Stimulated activated CD8-positive, alpha-beta memory T cell treated with anti-CD3 and anti-CD28 coated beads, Interleukin-7, amount 100 ng/mL, for 24 hours (primary cell): ENCODE results near the gene SLC9A3.

Experiments
- DNase-seq: peaks from one replicate; pipeline ENCODE4 v3.0.0-alpha.2; 2020; ENCODE audit warnings: low read depth

SLC9A3 gene

DNA sequence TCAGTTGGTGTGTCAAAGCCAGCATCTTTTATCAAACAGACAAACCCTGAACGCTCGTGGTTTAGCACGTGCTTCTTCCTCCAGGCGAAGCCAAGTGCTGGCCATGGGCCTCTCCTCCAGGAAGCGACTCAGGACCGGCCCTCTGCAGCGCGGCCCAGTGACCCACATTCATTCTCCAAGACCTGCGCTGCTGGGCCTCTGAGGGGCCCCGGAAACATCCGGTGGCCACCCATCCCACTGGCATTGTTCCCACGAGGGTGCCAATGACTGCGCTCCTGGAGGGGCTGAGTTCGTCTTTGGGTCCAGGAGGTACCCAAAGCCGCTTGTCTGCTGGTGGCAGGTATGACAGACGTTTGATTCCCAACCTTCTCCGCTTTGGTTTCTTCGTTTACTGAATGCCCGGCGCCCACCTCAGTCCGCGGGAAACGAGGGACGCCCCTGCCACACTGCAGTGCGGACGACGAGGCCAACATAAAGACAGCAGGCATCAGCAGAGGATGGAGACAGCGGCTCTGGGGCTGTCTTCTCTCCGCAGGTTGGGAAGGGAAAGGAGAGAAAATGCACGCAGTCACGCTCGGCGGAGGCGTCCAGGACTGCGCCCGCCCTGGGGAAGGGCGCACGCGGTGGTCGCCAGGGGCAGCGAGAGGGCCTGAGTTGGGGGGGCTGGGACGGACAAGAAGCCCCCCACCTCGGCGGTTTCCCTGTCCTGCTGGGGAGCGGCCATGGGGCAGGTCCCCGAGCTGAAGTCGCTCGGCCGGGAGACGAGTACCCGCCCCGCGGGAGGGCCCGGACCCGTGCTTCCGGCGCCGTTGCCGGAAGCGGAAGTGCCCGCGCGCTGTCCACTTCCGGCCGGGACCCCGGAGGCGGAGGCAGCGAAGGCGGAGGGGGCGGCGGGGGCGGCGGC is 81.7 kb downstream of the SLC9A3 start, which contains the start of gene EXOC3:
Gene EXOC3, plus strand, starts transcription at position 842 of the 904 bp plus-strand sequence. CDS start 3,030 bp downstream, outside the sequence.
- peak; percentile 43 for DNase-seq

DNA sequence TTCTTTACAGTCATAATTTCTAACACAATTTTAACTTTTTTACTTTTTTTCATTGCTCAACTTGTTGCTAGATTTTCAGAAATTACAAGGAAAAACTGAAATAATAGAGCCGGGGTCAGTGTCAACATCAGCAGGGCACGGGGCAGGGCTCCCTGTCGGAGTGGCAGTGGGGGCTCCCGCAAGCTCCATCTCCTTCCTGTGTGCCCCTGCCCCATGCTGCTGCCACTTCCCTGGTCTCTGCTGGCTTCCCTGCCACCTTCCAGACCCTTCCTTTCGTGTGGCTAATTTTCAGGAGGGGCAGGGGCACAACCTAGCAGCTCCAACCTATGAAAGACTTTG is 82.3 kb downstream of the SLC9A3 start:
- no peak for DNase-seq

DNA sequence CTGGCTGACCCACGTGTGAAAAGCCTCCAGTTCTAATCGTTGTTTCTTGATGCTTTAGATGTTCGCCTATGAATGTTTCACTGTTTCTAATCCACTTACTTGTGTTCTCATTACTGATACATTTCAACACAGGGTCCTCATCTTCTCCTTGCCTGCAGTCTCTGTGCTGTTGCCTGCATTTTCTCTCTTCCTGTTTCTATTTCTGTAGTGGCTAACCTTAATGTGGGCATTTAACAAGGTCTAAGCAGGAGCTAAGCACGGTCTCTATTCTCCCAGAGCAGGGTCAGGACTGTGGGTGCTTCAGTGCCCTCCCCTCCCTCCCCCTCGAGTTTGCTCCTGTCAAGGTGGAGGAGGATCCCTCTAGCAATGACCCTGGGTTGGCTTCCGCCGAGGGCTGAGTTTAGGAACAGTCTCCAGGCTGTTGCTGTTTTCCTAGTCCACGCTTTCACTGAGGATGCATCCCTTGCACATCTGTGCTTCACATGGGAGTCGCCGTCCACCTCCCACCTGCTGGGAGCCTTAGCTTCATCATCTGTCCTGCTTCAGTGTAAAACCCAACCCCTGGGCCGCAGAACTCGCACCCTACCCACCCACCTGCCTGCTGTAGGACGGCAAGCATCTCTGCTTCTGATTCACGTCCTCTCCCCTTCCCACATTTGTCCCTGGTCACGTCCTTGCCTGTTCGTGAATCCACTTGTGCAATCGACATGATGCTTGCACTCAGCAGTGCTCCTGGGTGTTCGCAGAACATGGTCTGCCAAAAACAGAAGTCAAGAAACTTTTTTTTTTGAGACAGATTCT is 83.6 kb downstream of the SLC9A3 start:
- DNase-seq: no peak

DNA sequence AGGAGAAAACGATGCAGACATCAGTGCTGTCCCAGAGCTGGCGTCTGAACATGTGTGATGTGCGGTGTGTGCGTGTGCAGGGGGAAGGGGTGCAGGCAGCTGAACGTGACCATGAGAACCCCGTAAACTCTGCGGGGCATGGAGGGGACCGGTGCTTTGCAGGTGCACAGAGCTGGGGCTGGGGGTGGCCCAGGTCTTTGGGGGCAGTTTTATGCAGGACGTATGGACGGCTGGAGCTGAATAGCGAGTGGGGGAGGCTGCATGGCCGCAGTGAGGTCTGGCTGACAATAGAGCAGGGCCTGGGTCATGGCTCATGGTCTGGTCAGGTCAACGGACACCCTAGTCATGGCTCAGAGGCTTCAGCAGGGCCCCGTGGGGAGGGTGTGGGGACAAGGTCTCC is 84.6 kb downstream of the SLC9A3 start:
- DNase-seq: no peak

DNA sequence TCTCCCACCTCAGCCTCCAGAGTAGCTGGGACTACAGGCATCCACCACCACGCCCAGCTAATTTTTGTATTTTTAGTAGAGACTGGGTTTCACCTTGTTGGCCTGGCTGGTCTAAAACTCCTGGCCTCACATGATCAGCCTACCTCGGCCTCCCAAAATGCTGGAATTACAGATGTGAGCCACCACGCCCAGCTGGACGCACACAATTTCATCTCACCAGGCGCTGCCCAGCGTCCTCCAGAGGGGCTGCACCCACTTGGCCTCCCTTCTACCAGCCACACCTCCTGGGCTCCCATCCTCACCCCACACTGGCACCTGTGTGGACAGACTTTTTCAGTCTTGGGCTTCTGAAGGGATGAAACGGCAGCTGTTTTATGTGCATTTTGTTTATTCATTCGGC is 85.1 kb downstream of the SLC9A3 start:
- DNase-seq: no peak

DNA sequence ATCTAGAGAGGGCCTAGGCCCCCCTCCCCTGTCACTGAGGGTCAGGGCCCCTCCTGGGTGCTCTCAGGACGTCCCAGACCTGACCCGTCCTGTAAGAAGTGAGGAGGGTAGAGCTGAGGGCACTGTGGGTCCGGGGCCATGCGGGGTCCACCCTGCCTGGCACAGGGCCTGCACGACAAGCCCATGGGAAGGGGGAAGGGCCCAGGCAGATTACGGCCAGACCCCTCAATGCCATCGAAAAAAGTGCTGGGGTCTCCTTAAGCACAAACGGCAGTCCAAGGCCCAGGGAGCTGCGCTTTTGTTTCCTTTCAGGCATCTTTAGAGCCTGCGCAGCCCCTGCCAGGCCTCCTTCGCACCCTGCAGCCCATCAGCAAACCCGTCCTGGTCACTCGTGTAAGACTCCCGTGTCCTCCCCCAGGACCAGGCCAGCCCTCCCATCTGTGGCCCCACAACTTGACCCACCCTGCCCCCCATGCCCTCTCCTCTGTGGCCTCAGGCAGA is 85.7 kb downstream of the SLC9A3 start:
- no peak for DNase-seq

DNA sequence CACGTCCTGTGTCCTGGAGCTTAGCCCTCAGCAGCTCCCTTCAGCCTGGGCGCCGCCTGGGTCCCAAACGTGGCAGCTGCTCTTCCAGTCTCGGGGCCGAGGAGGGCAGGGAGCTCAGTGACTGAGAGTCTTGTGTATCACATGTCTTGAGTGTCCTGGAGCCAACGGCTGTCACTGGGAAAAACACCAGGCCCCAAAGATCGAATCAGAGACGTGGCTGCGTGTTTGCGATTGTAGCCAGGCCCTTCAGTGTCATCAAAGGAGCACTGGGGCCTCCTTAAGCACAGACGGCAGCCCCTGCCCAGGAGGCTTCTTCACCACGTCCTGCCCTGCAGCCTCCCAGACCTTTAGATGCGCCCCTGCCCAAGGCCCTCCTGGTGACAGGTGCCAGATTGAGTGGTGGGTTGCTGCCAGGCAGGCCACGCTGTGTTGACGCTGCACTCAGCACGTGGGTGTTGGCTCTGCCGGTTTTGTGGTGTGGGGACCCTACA is 86.9 kb downstream of the SLC9A3 start:
- DNase-seq: no peak

DNA sequence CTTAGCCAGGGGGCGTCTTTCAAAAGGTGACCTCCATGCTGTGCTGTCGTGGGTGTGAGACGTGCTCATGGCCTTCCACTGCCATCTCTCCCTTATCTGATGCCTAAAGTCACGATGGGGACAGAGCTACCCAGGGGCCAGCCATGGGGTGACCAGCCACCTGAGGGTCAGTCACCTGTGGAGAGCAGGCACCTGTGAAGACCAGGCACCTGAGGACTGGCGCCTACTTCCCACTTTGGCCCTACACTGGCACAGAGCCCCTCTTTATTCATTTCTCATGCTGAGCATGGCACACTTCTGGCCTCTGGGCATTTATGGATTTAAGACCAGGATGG is 87.6 kb downstream of the SLC9A3 start:
- DNase-seq: no peak

DNA sequence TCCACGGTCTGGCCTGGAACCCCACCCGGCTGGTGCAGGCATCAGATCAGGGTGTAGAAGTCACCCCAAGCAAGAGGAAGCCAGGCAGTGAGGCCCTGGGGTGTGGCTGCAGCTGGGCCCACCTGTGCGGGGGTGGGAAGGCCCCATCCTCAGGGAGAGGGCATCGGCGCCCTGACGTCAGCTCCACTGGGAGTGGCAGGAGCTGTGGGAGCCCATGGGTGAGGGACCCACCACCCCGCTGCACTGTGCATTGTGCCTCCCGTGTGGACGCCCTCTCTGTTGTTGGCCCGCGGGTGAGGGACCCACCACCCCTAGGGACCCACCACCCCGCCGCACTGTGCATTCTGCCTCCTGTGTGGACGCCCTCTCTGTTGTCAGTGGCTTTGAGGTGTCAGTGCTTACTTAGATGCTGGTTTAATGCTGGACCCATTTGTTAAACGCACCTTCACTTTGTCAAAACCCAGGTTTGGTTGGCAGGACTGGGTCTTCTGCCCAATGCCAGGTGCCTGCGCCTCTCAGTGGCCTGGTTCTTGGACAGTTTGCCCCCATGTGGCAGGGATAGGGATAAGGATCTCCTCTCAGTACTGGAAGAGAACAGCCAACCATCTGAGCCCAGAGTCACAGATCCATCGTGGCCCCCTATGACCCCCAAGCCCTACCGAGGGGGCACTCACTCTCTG is 88.1 kb downstream of the SLC9A3 start:
- DNase-seq: no peak

DNA sequence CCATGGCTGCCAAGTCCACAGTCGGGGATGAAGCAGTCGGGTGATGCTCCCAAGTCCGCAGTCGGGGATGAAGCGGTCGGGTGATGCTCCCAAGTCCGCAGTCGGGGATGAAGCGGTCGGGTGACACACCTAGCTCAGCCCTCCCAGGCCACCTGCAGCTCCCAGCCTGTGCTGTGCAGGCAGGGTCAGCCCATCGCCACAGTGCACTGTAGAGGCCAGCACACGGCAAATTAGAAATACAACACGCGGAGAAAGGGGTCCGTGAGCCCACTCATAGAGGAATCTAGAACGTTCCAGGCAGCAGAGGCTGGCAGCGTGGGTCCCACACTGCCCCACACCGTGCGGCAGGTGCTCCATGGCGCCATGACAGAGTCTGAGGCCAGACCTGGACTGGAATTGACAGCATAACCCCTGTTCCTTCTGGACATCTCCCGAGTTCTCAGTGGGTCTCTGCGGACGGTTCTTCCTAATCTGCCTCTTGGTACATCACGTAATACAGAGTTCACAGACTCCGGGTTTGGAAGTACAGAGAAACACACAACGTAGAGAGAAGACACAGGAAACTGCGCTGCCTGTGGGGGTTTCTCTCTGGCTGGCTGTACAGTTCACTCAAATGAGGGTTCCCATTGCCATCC is 89.0 kb downstream of the SLC9A3 start:
- DNase-seq: no peak

DNA sequence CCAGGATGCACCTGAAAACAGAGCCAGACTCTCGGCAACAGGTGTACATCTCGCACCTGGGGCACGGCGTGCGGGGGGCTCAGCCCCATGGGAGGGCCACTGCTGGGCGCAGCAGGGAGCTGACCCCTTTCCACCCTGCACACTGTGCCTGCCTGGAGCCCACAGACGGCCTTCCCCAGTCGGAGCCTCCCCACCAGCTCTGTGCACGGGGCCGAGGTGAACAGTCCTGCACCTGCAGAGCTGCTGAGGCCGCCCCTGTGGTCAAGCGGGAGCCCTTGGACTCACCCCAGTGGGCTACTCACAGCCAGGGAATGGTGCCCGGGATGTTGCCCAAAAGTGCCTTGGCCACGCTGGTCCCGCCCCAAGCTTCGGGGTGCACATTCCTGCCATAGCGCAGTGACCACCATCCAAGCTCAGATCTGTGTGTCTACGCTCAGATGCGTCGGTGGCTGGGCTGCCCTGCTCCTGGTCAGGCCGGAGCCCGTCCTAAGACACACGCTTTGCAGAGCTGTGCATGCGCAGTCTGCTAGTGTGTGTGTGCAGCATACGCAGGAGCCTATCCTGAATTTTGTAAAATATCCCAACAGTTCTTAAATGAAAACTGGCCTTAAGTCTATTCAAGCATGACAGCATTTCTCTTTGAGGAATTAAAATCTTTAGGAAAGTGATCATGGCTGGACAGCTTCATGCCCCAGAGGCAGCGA is 89.7 kb downstream of the SLC9A3 start:
- DNase-seq: no peak

DNA sequence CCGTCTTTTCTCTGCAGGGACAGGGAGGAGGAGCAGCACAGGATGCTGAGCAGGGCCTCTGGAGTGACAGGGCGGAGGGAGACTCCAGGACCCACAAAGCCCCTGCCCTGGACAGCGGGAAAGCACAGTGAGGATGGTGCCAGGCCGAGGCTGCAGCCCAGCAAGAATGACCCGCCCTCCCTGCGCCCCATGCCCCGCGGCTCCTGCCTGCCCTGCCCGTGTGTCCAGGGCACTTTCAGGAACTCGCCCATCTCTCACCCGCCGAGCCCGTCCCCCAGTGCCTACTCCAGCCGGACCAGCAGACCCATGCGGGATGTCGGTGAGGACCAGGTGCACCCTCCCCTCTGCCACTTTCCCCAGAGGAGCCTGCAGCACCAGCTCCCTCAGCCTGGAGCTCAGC is 90.4 kb downstream of the SLC9A3 start:
- DNase-seq: no peak

DNA sequence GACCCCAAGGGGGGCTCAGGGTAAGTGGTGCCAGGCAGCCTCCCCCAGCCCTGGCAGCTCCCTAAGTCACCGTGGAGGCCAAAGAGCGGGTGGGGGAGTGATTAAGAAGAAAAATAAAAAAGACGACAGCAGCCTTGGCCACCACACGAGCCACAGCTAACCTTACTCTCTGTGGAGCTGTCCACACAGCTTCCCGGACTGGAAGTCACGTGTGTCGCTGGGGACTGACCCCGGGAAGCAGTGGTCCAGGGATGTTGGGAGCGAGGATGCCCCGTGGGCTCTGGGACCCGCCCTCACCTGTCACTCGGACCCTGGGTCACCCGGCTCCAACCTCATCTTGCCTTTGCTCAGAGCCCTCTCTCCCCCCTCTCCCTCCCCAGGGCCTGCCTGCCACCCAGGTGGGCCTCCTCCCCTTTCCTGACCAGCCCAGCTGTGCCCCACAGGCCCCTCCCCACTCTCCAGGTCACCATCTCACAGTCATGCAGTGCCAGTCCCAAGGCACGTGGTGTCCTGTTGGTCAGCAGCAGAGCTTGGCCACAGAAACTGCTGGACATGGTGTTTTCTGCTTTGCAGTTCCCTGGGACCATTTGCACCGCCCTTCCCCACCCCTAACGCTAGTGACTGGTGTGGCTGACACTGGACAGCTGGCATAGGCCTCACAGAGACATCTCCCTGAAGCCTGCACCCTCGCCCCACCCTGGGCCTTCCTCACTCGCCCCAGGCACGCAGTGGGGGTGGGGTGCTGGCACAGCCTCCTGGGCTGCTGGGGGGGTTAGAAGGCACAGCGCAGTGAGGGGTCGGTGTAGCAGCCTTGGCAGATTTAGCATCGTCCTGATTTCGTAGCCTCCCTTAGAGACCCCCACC is 91.1 kb downstream of the SLC9A3 start:
- no peak for DNase-seq

DNA sequence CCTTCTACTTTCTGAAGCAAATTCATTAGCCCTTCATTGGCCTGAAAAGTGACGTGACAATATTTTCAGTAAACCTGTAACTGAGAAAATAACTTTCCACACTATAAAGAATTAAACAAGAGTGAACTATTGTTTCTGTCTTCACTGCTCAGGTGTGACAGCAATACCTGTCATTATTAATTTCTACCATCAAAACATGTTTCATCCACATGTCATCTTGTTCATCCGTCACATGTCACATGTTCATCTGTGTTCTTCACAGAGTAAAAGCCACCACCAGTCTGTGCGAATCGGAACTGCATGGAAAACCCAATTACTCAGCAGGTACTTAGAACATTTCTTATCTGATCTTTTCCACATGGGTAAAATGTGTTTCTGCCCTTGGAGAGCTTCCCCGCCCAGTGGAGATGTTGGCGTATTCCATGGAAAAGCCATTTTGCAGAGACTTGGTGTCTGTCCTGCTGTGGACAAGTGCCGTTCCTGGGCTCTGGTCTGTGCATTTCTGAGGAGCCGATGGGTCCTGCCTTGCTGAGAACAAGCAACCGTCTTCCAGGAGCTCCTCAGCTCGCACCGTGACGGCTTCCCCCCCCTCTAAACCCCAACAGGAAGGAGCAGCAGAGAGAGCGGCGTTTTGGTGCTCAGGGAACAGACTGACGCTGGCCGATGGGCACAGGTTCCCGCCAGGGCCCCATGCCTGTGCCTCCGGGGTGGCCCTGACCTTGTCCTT is 91.9 kb downstream of the SLC9A3 start:
- DNase-seq: no peak

DNA sequence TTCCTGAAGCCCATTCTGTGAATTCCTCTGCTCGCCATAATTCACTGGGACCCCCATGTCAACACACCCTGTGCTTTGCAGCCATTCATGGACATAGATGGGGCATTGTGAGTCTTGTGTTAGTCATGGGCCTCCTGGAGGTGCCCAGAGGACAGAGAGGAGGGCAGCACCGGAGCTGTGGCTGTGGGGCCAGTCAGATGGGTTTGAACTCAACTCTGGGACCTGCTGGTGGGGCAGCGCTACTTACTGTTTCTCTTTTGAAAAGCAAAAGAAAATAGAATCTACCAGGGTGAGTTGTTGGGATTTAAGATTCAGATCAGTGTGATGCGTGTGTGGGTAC is 92.6 kb downstream of the SLC9A3 start:
- no peak for DNase-seq

DNA sequence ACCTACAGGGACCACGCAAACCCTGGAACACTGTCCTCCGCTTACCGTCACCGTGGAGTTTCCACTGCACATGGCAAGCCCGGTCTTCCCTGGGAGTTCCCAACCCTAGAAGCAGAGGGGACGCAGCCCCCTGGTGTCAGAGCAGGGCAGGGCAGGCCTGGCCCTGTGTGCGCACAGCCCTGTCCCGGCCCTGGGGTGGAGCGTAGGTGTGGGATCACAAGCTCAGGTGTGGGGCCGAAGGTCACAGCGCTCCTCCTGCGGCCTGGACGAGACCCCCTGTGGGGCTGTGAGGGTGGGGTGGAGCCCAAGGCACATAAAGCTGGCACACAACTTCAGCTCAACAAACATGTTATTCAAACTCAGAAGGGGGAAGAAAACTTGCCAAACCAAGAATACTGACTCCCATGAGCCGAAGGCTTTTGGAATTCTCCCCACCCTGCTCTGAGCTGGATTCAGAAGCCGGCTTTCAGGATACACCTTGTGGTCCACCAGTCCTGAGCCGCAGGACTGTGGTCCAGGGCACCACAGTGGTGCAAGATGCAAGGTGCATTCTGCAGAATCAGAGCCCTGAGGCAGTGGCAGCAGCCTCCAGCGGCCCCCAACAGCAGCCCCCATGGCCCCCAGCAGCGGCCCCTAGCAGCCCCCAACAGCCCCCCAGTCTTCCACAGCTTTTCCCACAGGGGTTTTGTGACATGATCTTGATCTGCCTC is 93.1 kb downstream of the SLC9A3 start:
- DNase-seq: no peak

DNA sequence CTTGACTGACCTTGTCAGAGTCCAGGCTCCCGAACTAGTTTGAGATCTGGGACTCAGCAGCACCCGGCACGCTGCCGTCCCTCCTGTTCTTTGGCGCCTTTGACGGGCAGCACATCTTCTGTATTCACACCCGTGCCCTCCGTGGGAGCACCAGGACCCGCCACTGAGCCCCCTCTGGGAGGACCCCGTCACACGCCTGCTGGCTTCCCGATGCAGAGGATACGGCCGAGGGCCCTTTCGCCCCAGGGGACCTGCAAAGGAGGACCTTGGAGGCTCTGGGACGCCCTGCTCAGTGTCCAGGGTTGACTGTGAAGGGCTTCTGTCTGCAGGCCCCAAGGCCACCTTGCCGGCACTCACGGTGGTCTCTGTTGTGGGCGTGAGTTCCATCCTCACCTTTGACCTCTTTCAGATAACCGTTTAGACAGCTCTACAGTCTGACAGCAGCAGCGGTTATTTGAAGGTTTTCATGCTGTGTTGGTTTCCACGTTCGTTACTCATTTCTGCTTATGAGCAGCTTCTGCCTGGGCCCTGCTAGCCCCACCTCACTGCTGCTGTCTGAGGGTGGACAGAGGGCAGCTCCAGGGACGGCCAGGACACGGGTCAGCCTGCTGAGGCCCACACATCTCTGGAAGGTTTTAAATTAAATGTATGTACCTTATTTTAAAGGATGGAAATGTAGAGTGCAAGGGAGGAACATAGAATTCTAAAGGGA is 93.9 kb downstream of the SLC9A3 start:
- DNase-seq: no peak

DNA sequence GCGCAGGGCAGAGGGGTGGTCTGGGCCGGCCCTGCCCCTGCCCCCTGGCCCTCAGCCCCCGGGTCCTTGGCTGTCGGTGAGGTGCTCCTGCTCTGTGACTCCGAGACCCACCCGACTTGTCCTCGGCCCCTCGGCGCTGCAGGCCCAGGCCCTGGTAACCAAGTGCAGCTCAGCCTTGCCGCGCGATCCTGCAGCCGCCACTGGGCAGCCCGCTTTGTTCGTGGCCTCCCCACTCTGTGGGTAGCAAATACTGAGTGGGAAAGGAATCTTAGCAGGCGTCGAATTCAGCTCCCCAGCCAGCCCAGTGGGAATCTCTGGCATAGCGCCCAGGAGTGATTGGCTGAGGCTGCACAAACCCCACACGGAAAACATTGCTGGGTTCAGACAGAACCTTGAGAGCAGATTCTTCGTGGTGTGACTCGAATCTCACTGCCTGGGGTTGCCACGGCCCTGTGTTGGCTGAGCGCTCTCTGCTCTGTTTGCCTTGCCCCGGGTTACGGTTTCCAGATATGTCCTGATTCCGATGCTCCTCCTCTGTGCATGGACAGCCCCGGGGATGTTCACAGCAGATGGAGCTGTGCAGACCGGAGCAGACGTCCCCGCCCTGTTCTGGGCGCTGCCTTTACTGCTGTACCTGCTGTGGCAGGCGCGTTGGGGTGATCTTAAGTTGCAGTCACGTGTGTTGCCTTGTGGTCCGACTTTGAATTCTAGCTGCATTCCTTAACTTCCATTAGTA is 94.6 kb downstream of the SLC9A3 start:
- no peak for DNase-seq
